Suprapubic skin (tissue), 3 donors: Measurements from ENCODE around the gene EPB41L1.

Source experiments
- CTCF ChIP-seq, 2 donors: fragments of 200-600 bp in 1 of 2; fragments of 450-650 bp in 1 of 2; sonication (generic) in 1 of 2; IDR thresholded peaks; one replicate each; pipeline ENCODE4 v1.5.1; 2016 to 2019; ENCODE audit warnings: antibody characterized with exemption in 2 of 2, mild to moderate bottlenecking in 1 of 2, moderate library complexity in 1 of 2
- EP300 ChIP-seq: sonication (generic); formaldehyde crosslinking; IDR thresholded peaks from one replicate; pipeline ENCODE4 v1.6.1; 2017; ENCODE audit warnings: antibody characterized with exemption

GRCh38 chr20:36135159-36135558, 19.4 kb upstream of the EPB41L1 start:
- TF ChIP-seq EP300: no peak
- TF ChIP-seq CTCF (IDR thresholded peaks at IDR 0.05): no peak
